ENCODE results near the gene MS4A2. TPM values are rescaled to one million over a fixed set of nuclear protein-coding genes. Genes with fewer than 3 reads are reported as not detected.
"Not testable (repeated sequence)": the region's sequence is repeated elsewhere in the genome, so short reads cannot be mapped to it uniquely, and the experiment has no call there.

The MS4A2 gene
- total and polyA plus RNA-seq, 5 donors, result 0.09 to 0.97 (median 0.64) TPM

- no peak overlapping the region for H3K4me3 ChIP-seq (ENCODE audit: low read length)
Observed at GRCh38 chr11:60125956-60126585, 37.6 kb downstream of the MS4A2 start.

GRCh38 chr11:60127311-60127811 is 38.9 kb downstream of the MS4A2 start:
- no peak for DNase-seq
- ATAC-seq, result no peak
- Histone ChIP-seq H3K27ac (ENCODE audit: low read length) (no peak overlapping the region), H3K4me3 (ENCODE audit: low read length) (no peak overlapping the region), H3K9me3 (ENCODE audit: control insufficient read depth, low read length) (no peaks in the 10 kb centered on the region), H3K27me3 (ENCODE audit: control insufficient read depth, insufficient read depth) (no peaks in the 10 kb centered on the region), H3K4me1 (ENCODE audit: control insufficient read depth, insufficient read depth, low read length) (no peaks in the 10 kb centered on the region)
- intact Hi-C loops (cut with DNase I), result loop anchor here in 1 of 4 donors (5.0 kb wide), 1 partner anchor 305 kb away; no protein-coding TSS in a partner anchor
- 53% methylated on average over 3 of the region's 3 CpGs for WGBS

More at GRCh38 chr11:60125956-60126585, 37.6 kb downstream of the MS4A2 start:
- ATAC-seq, result no peak
- Histone ChIP-seq H3K4me1 (ENCODE audit: control insufficient read depth, insufficient read depth, low read length) (no peaks in the 10 kb centered on the region), H3K27me3 (ENCODE audit: control insufficient read depth, insufficient read depth) (no peaks in the 10 kb centered on the region), H3K9me3 (ENCODE audit: control insufficient read depth, low read length) (no peaks in the 10 kb centered on the region), H3K27ac (ENCODE audit: low read length) (no peak overlapping the region)
- DNase-seq, result no peak
- intact Hi-C loops (cut with DNase I), result loop anchor here in 1 of 4 donors (5.0 kb wide), 1 partner anchor 304 kb away; no protein-coding TSS in a partner anchor

DNA sequence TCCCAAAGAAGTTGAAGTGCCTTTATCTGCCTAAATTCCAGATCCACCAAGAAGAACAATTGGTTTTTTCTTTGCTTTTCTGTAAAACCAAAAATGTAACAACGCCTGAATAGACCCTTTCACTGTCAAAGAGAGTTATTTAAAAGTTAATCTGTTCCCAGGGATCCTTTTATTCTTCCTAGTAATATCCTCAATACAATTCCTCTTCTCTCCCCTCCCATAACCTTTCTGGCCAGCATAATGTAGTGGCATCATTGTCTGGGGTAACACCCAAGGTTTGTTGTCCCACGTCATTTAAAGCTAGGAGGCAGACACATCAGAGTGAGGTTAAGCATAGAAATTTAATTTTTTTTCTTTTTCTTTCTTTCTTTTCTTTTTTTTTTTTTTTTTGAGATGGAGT is 39.9 kb downstream of the MS4A2 start:
- WGBS, result 83% methylated on average over 2 of the region's 2 CpGs

DNA sequence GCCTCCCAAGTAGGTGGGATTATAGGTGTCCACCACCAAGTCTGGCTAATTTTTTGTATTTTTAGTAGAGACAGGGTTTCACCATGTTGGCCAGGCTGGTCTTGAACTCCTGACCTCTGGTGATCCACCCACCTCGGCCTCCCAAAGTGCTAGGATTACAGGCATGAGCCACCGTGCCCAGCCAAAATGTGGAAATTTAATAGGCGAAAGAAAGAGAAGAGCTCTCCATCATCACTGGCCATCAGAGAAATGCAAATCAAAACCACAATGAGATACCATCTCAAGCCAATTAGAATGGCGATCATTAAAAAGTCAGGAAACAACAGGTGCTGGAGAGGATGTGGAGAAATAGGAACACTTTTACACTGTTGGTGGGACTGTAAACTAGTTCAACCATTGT is 40.4 kb downstream of the MS4A2 start:
- H3K27me3 ChIP-seq (ENCODE audit: control insufficient read depth, insufficient read depth); ATAC-seq; H3K27ac ChIP-seq (ENCODE audit: low read length); H3K9me3 ChIP-seq (ENCODE audit: control insufficient read depth, low read length); H3K4me1 ChIP-seq (ENCODE audit: control insufficient read depth, insufficient read depth, low read length); DNase-seq; H3K4me3 ChIP-seq (ENCODE audit: low read length): not testable (repeated sequence)
- WGBS, result 96% methylated on average over 4 of the region's 4 CpGs
- intact Hi-C loops (cut with DNase I), result loop anchor here in 1 of 4 donors (5.0 kb wide), 1 partner anchor 307 kb away; no protein-coding TSS in a partner anchor

More for the DNA sequence above, 39.9 kb downstream of the MS4A2 start:
- DNase-seq (no peak), ATAC-seq (no peak)
- H3K4me1 ChIP-seq (ENCODE audit: control insufficient read depth, insufficient read depth, low read length), result no peaks in the 10 kb centered on the region
- no peak overlapping the region for H3K27ac ChIP-seq (ENCODE audit: low read length)
- H3K9me3 ChIP-seq (ENCODE audit: control insufficient read depth, low read length), result no peaks in the 10 kb centered on the region
- H3K27me3 ChIP-seq (ENCODE audit: control insufficient read depth, insufficient read depth), result no peaks in the 10 kb centered on the region
- no peak overlapping the region for H3K4me3 ChIP-seq (ENCODE audit: low read length)
- intact Hi-C loops (cut with DNase I), result loop anchor here in 1 of 4 donors (5.0 kb wide), 1 partner anchor 306 kb away; no protein-coding TSS in a partner anchor

DNA sequence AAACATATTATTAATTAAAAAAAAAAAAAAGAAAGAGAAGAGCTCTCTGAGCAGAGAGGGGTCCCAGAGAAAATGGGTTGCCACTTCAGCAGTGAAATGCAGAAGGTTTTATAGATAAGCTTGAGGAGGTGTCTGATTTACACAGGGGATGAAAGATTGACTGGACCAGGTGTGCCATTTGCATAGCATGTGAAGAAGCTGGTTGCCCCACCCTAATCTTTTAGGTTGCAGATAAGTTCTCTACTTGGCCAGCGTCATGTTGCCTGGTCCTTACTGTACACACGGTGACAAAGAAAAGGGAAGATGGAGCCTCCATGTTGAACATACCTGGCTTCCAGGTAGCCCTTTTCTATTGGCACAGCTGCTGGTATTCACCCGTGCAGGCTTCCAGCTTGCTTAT is 41.4 kb downstream of the MS4A2 start:
- intact Hi-C loops (cut with DNase I), result loop anchor here (5.0 to 10.0 kb wide), 2 partner anchors 305 to 308 kb away; no protein-coding TSS in a partner anchor
- ATAC-seq, result no peak
- WGBS, result 71% methylated on average over 3 of the region's 3 CpGs

GRCh38 chr11:60130496-60130895 is 42.0 kb downstream of the MS4A2 start:
- Histone ChIP-seq H3K4me1 (ENCODE audit: control insufficient read depth, insufficient read depth, low read length) (no peaks in the 10 kb centered on the region), H3K4me3 (ENCODE audit: low read length) (no peak overlapping the region), H3K27me3 (ENCODE audit: control insufficient read depth, insufficient read depth) (no peaks in the 10 kb centered on the region), H3K9me3 (ENCODE audit: control insufficient read depth, low read length) (no peaks in the 10 kb centered on the region), H3K27ac (ENCODE audit: low read length) (no peak overlapping the region)
- intact Hi-C loops (cut with DNase I), result loop anchor here in 3 of 4 donors (5.0 to 10.0 kb wide), 2 partner anchors 306 to 308 kb away; no protein-coding TSS in a partner anchor
- DNase-seq (no peak), ATAC-seq (peak; percentile 77 to 86)

More for the DNA sequence above, 41.4 kb downstream of the MS4A2 start:
- Histone ChIP-seq H3K9me3 (ENCODE audit: control insufficient read depth, low read length) (no peaks in the 10 kb centered on the region), H3K4me3 (ENCODE audit: low read length) (no peak overlapping the region), H3K4me1 (ENCODE audit: control insufficient read depth, insufficient read depth, low read length) (no peaks in the 10 kb centered on the region), H3K27ac (ENCODE audit: low read length) (no peak overlapping the region), H3K27me3 (ENCODE audit: control insufficient read depth, insufficient read depth) (no peaks in the 10 kb centered on the region)
- no peak for DNase-seq

DNA sequence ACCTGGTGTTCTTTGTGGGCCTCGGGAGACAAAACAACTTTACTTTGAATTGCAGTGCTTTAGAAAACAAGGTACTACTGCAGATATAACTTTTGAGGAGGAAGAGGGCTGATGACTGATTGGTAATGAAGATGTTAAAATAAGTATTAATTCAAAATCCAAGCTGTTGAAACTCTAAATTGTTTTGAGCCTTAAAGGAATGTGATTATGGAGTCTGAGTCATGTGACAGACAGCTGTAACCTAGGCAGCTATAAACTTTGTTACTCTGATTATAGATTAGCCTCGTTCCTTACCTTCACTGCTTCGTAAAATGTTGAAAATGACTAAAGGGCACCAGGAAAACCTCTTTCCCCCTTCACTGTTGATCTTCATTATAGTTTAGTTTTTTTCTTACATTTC is 43.4 kb downstream of the MS4A2 start:
- Histone ChIP-seq H3K4me3 (ENCODE audit: low read length) (no peak overlapping the region), H3K4me1 (ENCODE audit: control insufficient read depth, insufficient read depth, low read length) (no peaks in the 10 kb centered on the region), H3K9me3 (ENCODE audit: control insufficient read depth, low read length) (no peaks in the 10 kb centered on the region), H3K27me3 (ENCODE audit: control insufficient read depth, insufficient read depth) (no peaks in the 10 kb centered on the region), H3K27ac (ENCODE audit: low read length) (no peak overlapping the region)
- WGBS, result 74% methylated on average over 3 of the region's 3 CpGs
- DNase-seq (no peak), ATAC-seq (no peak)
- intact Hi-C loops (cut with DNase I), result loop anchor here in 3 of 4 donors (5.0 to 10.0 kb wide), 2 partner anchors 307 to 310 kb away; no protein-coding TSS in a partner anchor

GRCh38 chr11:60133917-60134316 is 45.5 kb downstream of the MS4A2 start:
- Histone ChIP-seq H3K27ac (ENCODE audit: low read length) (no peak overlapping the region), H3K27me3 (ENCODE audit: control insufficient read depth, insufficient read depth) (no peaks in the 10 kb centered on the region), H3K4me3 (ENCODE audit: low read length) (no peak overlapping the region), H3K4me1 (ENCODE audit: control insufficient read depth, insufficient read depth, low read length) (no peaks in the 10 kb centered on the region), H3K9me3 (ENCODE audit: control insufficient read depth, low read length) (no peaks in the 10 kb centered on the region)
- DNase-seq (no peak), ATAC-seq (no peak)
- intact Hi-C loops (cut with DNase I), result loop anchor here in 3 of 4 donors (5.0 to 10.0 kb wide), 2 partner anchors 309 to 312 kb away; no protein-coding TSS in a partner anchor
- WGBS, result 34% methylated on average over 1 of the region's 1 CpG

- DNase-seq, result no peak
- no peak for ATAC-seq
- H3K4me3 ChIP-seq (ENCODE audit: low read length), result no peak overlapping the region
- no peaks in the 10 kb centered on the region for H3K9me3 ChIP-seq (ENCODE audit: control insufficient read depth, low read length)
- no peak overlapping the region for H3K27ac ChIP-seq (ENCODE audit: low read length)
- intact Hi-C loops (cut with DNase I), result no loop called here
- no peaks in the 10 kb centered on the region for H3K27me3 ChIP-seq (ENCODE audit: control insufficient read depth, insufficient read depth)
- no peaks in the 10 kb centered on the region for H3K4me1 ChIP-seq (ENCODE audit: control insufficient read depth, insufficient read depth, low read length)
- WGBS, result 90% methylated on average over 3 of the region's 3 CpGs
Observed at GRCh38 chr11:60143768-60144167, 55.3 kb downstream of the MS4A2 start.

DNA sequence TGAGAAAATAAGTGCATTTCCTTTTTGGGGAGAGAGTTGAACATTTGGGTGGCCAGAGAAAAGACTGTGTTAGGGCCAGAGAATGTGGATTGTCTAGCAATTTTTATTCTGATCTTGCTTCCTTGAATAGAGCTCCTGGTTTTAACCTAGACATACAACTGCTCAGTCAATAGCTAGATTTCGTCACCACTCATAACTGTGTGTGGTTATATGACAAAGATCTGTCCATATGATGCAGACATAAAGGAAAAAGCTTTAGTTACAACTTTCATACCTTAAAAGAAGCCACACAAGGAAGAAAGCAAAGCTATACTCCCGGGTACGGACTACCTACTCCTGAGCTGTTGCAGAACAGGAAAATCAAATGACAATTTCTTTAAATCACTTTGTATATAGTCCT is 57.2 kb downstream of the MS4A2 start:
- DNase-seq (no peak), ATAC-seq (no peak)
- H3K9me3 ChIP-seq (ENCODE audit: control insufficient read depth, low read length), result no peaks in the 10 kb centered on the region

More for the DNA sequence above, 57.2 kb downstream of the MS4A2 start:
- Histone ChIP-seq H3K27me3 (ENCODE audit: control insufficient read depth, insufficient read depth) (no peaks in the 10 kb centered on the region), H3K4me3 (ENCODE audit: low read length) (no peak overlapping the region), H3K4me1 (ENCODE audit: control insufficient read depth, insufficient read depth, low read length) (no peaks in the 10 kb centered on the region), H3K27ac (ENCODE audit: low read length) (no peak overlapping the region)
- WGBS, result 92% methylated on average over 3 of the region's 3 CpGs
- intact Hi-C loops (cut with DNase I), result no loop called here
